ENCODE measurements around the gene PADI3.

- TF ChIP-seq, protein P1, sequence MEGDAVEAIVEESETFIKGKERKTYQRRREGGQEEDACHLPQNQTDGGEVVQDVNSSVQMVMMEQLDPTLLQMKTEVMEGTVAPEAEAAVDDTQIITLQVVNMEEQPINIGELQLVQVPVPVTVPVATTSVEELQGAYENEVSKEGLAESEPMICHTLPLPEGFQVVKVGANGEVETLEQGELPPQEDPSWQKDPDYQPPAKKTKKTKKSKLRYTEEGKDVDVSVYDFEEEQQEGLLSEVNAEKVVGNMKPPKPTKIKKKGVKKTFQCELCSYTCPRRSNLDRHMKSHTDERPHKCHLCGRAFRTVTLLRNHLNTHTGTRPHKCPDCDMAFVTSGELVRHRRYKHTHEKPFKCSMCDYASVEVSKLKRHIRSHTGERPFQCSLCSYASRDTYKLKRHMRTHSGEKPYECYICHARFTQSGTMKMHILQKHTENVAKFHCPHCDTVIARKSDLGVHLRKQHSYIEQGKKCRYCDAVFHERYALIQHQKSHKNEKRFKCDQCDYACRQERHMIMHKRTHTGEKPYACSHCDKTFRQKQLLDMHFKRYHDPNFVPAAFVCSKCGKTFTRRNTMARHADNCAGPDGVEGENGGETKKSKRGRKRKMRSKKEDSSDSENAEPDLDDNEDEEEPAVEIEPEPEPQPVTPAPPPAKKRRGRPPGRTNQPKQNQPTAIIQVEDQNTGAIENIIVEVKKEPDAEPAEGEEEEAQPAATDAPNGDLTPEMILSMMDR (IDR thresholded peaks at IDR 0.05) = no peak
- TF ChIP-seq POLR2A (IDR thresholded peaks at IDR 0.05) = no peak
Measured at GRCh38 chr1:17310068-17310640, 61.3 kb downstream of the PADI3 start.

Data from heart left ventricle (tissue), 13 donors.